Measurements from ENCODE around the gene WNT7A. TPM values are rescaled to one million over a fixed set of nuclear protein-coding genes. Genes with fewer than 3 reads are reported as not detected.
"Not testable (repeated sequence)": the region's sequence is repeated elsewhere in the genome, so short reads cannot be mapped to it uniquely, and the experiment has no call there.

WNT7A gene
- 0.20 and 0.44 TPM in 2 replicates for total RNA-seq

DNA sequence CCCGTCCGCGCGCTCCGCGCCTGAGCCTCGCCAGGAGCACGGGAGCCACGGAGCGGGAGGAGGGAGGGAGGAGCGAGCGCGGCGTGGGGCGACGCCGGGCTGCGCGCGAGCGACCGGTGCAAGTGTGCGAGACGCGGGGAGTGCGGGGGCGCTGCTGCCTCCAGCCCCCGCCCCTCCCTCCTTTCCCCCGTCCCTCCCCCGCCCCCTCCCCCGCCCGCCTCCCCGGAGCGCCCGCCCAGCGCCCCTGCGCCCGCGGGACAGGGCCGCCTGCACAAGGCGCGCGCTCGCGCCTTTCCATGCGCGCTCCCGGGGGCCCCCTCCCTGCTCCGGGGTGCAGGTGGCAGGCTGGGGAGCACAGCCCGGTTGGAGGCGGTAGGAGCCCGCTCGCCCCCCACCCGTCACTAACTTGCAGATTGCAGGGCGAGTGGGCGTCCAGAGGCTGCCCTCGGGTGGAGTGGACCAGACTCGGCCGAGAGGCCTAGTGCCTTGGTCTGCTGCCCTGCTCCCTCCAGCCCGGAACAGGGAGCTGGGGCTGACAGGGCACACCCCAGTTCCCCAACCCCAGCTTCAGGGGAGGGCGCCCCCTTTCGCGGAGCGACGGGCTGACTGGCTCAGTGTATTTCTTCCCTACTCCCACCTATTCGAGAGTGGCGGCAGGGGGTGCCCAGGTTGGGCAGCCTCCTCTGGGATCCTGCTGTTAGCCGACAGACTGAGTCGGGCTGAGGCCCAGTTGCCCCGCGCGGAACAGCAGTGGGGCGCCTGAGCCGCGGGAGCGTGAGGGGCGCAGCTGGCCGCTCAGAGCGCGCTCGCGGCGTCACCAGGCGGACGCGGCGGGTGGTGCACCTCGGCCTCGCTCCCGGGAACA is at the start of gene WNT7A:
Gene WNT7A (minus strand): TSS at position 126 of the 865 bp plus-strand sequence. CDS start 255 bp downstream, outside the sequence.
- intact Hi-C loops (cut with micrococcal nuclease): loop anchor here (1.0 kb wide), 2 partner anchors 223 to 384 kb away; no protein-coding TSS in a partner anchor

DNA sequence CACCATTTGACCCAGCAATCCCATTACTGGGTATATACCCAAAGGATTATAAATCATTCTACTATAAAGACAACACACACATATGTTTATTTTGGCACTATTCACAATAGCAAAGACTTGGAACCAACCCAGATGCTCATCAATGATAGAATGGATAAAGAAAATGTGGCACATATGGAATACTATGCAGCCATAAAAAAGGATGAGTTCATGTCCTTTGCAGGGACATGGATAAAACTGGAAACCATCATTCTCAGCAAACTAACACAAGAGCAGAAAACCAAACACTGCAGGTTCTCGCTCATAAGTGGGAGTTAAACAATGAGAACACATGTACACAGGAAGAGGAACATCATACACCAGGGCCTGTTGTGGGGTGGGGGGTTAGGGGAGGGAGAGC is 48.9 kb upstream of the WNT7A start:
- intact Hi-C loops (cut with micrococcal nuclease): not testable (repeated sequence)

DNA sequence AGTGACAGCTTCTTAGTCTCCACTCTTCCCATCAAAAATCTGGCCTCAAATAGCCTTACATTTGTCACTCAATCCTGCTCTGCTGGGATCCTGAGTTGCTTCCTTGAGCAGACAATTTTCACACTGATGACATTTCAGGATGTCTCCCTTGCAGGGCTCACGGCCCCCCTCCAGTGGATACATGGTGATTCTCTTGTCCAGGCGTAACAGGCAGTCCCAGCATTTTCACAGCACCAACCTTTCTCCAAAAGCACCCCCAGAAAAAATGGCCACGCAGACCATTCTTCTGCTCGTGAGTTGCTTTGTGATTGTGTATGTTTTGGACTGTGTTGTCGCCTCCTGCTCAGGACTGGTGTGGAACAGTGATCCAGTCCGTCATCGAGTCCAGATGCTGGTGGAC is 47.4 kb upstream of the WNT7A start:
- intact Hi-C loops (cut with micrococcal nuclease): no loop called here

DNA sequence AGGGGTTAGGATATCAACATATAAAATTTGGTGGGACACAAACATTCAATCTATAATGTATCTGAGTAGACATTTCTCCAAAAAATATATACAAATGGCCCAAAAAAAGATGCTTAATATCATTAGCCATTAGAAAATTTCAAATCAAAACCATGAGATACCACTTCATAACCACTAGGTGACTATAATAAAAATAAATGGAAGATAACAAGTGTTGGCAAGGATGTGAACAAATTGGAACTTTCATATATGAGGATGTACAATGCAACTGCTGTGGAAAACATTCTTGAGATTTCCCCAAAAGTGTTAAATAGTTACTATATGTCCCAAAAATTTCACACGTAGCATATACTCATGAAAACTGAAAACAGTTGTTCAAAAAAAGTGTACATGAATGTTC is 36.5 kb upstream of the WNT7A start:
- intact Hi-C loops (cut with micrococcal nuclease): no loop called here

DNA sequence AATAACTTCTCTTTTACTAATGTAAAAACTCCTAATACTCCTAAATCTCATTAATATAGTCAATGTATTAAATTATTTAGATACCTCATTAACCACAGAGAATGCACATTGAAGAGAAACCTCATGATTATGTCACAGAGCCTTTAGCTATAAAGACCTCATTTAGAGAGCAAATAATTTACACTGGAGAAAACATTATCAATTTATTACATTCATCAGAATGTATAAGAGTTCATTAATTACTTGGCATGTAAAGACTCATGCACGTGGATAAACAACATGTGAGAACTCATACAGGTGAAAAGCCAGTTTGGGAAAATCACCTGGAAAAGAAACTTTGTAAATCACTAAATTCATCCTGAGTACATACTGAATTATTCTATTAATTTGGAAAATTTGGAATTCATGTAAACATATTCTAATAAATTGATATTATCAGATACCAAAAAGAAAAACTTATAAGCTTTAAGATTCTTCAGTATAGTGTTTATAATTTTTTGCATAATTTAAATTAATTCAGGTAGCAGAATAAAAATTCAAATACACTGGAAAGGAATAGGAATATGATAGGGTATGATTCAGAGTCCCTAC is 22.9 kb upstream of the WNT7A start:
- intact Hi-C loops (cut with micrococcal nuclease): no loop called here

DNA sequence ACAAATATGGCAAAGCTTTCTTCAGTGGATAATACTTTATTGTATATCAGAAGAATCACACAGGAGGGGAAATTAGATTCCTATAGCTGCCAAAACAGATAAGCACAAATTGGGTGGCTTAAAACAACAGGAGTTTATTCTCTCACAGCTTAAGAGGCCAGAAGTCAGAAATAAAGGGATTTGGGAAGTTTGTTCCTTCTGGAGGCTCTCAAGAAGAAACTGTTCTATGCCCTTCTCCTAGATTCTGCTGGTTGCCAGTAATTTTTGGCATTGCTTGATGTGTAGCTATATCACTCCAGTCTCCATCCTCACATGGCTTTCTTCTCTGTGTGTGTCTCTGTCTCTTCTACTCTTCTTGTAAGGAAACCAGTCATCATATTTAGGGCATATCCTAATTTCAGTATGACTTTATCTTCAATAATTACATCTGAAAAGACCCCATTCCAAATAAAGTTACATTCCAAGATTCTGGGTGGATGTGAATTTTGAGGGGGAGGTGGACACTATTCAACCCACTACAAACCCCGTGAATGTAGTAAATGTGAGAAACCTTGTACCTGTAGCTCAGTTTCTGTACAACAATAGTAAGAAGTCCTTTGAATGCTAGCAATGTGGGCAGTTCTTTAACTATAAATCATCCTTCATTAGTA is 22.2 kb upstream of the WNT7A start:
- intact Hi-C loops (cut with micrococcal nuclease): no loop called here

DNA sequence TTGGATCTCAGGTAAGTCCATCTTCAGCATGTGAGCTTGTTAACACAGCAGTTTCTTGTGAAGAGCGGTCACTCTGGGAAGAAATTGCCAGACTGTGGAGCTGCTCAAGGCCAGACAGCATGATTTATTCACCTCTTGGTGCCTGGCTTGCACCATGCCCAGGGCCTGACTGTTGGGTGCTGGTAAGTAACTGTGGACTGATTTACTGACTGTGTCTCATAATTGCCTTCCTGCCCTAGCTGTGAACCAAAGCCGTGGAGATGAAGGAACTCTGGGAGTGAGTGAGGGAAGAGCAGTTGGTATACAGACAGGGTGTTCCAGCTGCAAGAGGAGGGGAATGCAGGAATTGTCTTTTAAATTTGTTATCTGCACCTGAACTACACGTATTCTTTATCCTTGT is 18.5 kb upstream of the WNT7A start:
- intact Hi-C loops (cut with micrococcal nuclease): loop anchor here (5.0 to 10.0 kb wide), 3 partner anchors 476 to 884 kb away; partner anchors contain the start of gene NUP210

DNA sequence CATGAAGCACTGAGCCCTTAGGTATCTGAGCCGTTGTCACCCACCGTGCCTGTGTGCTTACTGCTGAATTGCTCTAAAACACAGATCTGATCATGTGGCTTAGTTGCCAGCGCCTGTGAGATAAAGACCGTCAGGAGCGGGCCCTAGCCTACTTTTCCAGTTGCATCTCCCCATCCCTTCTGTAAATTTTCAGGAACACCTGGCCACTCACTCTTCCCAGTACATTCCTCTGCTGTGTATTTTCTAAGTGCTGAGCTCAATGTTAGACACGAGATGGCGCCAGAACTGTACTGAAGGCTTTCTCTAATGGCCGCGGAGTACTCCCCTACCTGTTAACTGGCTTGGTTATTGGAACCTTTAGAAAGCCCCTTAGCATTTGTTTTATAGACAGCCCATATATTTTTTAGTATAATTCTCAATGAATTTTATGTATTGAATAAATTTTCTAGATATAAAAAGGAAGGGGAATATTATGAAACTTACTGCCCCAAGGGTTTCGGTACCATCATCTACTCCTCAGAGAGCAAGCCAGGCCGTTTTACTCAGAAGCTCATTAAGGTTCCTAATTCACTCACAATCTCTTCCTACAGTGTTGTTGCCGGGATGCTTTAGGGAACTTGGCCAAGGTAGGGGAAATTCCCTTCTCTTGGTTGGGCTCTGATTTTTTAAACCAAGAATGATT is 16.7 kb upstream of the WNT7A start:
- intact Hi-C loops (cut with micrococcal nuclease): loop anchor here (1.0 to 10.0 kb wide), 17 partner anchors 218 to 1412 kb away; partner anchors contain the start of genes CCDC174, NR2C2, NUP210 and SLC6A6

DNA sequence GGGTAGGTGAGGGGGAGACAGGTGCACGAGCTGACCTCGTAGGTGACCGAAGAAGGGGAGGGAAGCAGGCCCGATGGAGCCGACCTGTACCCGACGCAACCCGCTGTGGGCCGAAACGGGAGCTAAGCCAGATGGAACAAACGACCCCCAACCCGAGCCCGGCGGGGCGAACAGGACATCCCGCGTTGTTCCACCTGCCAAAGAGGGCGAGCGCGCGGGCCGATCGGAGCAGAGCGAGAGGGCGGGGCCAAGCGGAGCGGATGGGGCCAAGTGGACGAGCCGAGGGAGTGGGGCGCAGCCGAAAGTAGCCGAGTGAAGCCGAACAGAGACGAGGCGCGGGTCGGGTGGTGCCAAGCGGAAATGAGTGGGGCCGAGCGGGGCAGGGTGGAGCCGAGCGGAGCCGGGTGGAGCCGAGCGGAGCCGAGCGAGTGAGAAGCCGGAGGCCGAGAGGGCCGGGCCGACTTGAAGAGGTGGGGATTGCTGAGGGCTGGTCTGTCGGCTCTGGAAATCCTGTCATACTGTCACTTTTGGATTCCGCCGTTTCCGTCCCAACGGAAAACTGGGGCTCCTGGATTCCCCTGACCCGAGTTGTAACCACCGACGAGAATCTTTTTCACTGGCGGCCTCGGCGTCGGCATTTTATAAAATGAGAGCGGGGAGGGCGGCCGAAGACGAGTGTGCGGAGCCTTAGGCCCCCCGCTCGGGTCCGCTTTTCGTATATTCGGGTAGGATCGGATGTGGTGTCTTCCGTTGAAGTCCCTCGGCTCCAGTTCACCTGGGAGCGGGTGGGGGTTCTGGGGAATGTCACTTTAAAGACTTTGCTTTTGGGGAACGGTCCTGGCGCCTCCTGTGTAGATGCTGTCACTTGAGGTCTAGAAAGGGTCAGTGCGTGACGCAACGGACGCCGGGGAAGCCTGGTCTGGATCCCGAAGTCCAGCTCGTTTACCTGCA is 15.6 kb upstream of the WNT7A start:
- intact Hi-C loops (cut with micrococcal nuclease): loop anchor here (1.0 to 10.0 kb wide), 20 partner anchors 219 to 1411 kb away; partner anchors contain the start of genes CCDC174, CHCHD4, HDAC11 and LSM3

DNA sequence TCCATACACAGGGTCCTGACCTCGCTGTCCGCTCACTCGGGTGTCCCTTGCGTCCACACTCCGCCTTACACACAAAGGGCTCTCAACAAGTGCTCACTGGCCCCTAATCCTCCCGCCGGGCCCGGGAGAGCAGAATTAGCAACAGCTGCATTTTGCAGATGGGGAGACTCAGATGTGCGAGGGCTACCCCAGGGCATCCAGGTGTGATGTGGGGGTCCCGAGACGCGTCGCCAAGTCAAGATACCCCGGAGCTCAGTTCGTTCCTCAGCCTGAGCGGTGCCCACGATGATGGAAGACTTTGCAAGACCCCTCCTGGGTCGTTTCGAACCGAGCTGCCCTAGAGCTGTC is 14.9 kb upstream of the WNT7A start:
- intact Hi-C loops (cut with micrococcal nuclease): loop anchor here (1.0 to 10.0 kb wide), 6 partner anchors 230 to 880 kb away; partner anchors contain the start of genes CHCHD4, HDAC11, LSM3 and NUP210

DNA sequence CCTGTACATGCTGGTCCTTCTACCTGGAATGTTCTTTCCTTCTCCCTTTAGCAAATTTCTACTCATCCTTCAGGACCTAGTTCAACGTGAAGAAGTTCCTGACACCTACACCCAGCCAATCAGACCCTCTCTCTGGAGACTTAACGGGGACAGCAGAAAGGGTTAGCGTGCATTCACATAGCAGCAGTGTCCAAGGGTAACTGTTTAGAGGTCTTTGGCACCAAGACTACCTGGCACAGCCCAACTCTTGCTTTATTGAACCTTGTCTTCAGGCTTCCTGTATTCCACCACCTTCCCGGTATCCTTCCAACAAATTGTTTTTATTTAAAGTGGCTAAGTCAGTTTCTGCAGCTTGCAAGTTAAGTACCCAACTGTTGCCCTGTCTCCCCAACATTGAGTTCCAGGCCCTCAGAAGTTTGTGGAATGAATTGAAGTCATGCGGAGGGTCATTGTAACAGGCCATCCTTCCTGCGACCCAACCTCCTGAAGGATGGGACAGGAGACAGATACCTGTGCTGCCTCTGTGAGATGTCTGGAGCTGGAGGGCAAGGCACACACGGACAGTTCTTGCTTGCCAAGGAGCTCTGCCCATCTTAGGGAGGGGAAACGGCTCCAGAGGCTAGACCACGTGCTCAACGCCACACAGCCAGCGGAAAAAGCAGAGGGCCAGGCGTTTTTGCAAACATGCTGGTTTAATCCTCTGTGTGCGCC is 14.4 kb upstream of the WNT7A start:
- intact Hi-C loops (cut with micrococcal nuclease): loop anchor here (2.0 to 10.0 kb wide), 2 partner anchors 413 to 879 kb away; partner anchors contain the start of gene HDAC11

DNA sequence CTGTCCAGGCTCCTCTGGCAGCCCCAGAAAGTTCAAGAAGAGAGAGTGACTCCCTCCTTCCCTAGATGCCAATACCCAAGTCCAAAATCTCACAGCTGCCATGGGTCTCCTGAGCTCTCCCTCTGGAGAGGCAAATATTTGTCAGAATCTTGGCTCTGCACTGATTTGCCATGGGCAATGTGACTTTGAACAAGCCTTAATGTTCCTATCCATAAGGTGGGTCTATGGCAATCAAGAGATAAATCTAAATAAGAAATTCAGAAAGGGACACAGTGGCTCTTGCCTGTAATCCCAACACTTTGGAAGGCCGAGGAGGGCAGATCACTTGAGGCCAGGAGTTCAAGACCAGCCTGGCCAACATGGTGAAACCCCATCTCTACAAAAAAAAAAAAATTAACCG is 12.4 kb upstream of the WNT7A start:
- intact Hi-C loops (cut with micrococcal nuclease): loop anchor here (10.0 kb wide), 1 partner anchor 878 kb away; no protein-coding TSS in a partner anchor

DNA sequence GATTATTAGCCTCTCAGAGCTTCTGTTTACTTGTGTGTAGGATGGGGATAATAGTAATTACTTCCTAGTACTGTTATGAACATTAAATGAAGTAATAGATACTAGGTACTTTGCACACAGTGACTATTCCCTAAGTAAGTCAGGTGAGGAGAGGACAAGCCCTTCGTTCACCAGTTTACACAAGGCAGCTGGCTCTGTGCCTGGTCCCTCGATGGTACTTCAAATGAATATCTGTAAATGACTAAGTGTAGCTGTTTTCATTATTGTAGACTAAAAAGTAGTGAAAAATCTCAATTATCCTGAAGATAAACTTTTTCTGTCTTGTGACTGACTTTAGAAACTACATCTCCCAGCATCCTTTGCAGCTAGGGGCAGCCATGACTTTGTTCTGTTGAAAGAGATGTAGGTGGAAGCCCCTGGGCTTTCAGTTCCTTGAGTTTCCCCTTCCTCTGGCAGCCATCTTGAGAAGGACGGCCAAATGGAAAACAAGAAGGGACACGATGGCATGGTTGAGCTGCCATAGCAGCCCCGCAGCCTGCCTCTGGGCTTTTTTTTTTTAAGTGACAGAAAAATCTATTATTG is 11.7 kb upstream of the WNT7A start:
- intact Hi-C loops (cut with micrococcal nuclease): loop anchor here (10.0 kb wide), 1 partner anchor 877 kb away; no protein-coding TSS in a partner anchor

DNA sequence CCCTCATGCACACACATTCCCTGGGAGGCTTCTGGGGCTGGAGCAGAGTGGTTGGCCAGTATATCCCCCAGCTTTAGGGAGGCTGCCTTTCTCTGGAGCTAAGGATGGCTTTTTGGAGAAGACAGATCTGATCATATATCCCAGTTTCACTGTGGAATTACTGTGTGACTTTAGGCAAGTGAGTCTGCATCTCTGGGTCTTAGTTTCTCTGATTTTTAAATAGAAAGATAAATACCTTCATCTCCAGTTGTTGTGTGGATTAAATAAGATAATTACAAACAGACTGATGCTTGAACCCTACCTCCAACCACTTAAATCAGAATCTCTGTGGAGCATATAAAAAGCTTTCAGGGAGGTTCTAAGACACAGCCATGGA is 11.1 kb upstream of the WNT7A start:
- intact Hi-C loops (cut with micrococcal nuclease): loop anchor here (10.0 kb wide), 1 partner anchor 876 kb away; no protein-coding TSS in a partner anchor

DNA sequence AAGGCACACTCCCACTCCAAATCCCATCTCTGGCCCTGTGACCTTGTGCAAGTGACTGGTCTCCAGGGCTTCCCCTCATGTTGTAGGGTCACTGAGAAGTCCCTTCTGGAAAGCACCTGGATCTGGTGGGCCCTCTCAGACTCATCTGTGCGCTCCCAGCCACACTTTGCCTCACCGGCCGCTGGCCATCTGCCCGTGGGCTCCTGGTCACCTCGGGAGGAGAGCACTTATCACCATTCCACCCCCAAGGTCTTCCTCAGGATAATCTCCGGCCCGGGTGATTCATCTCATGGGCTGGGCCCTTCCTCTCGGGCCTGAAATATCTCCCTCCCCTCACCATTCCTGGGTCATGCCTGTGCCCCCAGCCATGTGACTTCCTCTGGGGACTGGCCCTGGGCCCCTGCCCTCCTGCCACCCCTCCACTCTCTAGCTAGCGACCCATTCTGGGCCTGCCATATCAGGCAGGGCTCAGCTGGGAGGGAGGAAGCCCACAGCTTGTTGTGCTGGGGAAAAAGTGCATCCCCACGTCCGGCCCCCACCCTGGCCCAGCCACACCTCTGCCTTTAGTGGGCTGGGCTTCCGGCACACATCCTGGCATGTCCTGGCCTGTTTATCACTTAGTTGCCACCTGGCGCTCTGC is 10.6 kb upstream of the WNT7A start:
- intact Hi-C loops (cut with micrococcal nuclease): loop anchor here (10.0 kb wide), 1 partner anchor 876 kb away; no protein-coding TSS in a partner anchor

DNA sequence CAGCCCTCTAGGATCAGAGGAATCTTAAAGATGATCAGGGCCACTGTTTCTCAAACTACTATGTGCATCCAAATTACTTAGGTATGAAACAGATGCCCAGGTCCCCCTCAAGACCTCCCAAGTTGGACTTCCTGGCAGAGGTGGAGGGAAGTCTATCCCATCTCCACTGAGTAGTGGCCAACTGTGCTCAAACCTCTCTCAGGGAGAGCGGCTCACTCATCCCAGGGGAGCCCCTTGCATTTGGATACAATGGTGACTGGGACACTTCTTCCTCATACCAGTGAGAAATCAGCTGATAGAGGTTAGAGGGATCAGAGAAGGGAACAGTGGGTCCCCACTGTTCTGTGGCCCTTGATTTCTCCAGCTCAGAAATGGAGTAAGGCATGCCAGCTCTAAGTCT is 8.7 kb upstream of the WNT7A start:
- intact Hi-C loops (cut with micrococcal nuclease): loop anchor here (5.0 kb wide), 1 partner anchor 341 kb away; the partner anchor contains the start of gene FBLN2

DNA sequence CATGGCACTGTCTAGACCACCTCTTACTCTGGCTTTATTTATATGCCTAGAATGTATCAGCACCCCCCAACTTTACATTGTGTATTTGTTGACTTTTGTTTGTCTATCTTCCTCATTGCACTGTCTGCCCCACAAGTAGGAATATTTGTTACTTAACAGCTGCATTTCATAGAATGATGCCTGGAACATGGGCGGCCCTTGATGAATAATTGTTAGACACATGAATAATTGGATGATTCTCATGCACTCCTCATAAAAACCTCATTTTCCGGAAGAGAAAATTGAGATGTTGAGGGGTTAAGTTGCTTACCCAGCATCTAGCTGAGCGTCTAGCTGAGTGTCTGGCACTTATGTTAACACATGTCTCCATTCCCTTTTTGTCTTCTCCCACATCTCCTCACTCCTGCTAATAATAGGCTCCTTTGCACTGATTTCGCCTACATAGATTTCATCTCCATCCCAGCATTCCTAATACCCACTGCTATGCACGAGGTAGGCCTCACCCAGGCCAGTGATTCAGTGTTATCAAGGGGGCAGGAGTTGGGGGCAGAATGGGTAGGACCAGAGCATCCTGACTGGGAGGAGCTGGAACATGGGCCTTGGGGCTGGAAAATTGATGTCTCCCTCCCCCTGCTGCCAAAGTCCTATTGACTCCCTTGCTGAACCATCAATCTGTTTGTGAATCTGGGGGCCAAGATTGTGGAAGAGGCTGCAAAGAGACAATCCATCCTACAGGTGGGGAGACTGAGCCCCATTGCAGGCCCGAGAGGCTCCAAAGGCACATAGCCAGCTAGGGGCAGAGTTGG is 7.8 kb upstream of the WNT7A start:
- intact Hi-C loops (cut with micrococcal nuclease): loop anchor here (5.0 kb wide), 1 partner anchor 340 kb away; the partner anchor contains the start of gene FBLN2
